Measurements from ENCODE around the gene ITGB5.

GRCh38 chr3:124935794-124936542, 48.8 kb upstream of the ITGB5 start:
- TF ChIP-seq CTCF (IDR thresholded peaks at IDR 0.05) (no peak), REST (IDR thresholded peaks at IDR 0.05) (no peak), ELK1 (IDR thresholded peaks at IDR 0.05; ENCODE audit: low read depth, low read length) (no peak), RNF2 (IDR thresholded peaks at IDR 0.05; ENCODE audit: borderline replicate concordance, low read depth) (no peak), POLR2A (IDR thresholded peaks at IDR 0.05; ENCODE audit: low read length) (no peak)
